GM23338 (cell line): ENCODE data around the gene TIMM8B. TPM values are rescaled to one million over a fixed set of nuclear protein-coding genes. Genes with fewer than 3 reads are reported as not detected.

Source experiments
- ATAC-seq: fragments of 200-7000 bp; cut with Tn5 transposase; 3 replicates; pipeline ENCODE4 v1.9.1; 2020
- DNase-seq: peaks from one replicate; pipeline ENCODE4 v3.0.0-alpha.2; 2015; ENCODE audit warnings: low spot score
- H2AFZ ChIP-seq: fragments of 200-600 bp; sonication (generic); 2 replicates; pipeline ENCODE4 v1.8.0; 2016; ENCODE audit warnings: antibody characterized with exemption, mild to moderate bottlenecking, moderate library complexity
- H3F3A ChIP-seq: fragments of 200-600 bp; sonication (generic); replicated peaks from 2 replicates; pipeline ENCODE4 v1.8.0; 2017; ENCODE audit warnings: antibody characterized with exemption, mixed run types, low read depth
- H3K27ac ChIP-seq: fragments of 200-600 bp; sonication (generic); 2 replicates; pipeline ENCODE4 v1.6.1; 2016; ENCODE audit warnings: low read depth
- H3K27me3 ChIP-seq: fragments of 200-600 bp; sonication (generic); 2 replicates; pipeline ENCODE4 v1.8.0; 2016; ENCODE audit warnings: mild to moderate bottlenecking, mixed run types, moderate library complexity; ENCODE audit not compliant: insufficient read depth
- H3K36me3 ChIP-seq: fragments of 200-600 bp; sonication (generic); 2 replicates; pipeline ENCODE4 v1.8.0; 2016; ENCODE audit warnings: mild to moderate bottlenecking; ENCODE audit not compliant: insufficient read depth
- H3K4me1 ChIP-seq: fragments of 200-600 bp; sonication (generic); 2 replicates; pipeline ENCODE4 v1.8.0; 2016; ENCODE audit warnings: mild to moderate bottlenecking, moderate library complexity; ENCODE audit not compliant: insufficient read depth
- H3K4me2 ChIP-seq: fragments of 200-600 bp; sonication (generic); 2 replicates; pipeline ENCODE4 v1.7.1; 2017; ENCODE audit warnings: mixed run types
- H3K4me3 ChIP-seq: fragments of 200-600 bp; sonication (generic); 2 replicates; pipeline ENCODE4 v1.6.1; 2016; ENCODE audit warnings: mixed run types
- H3K79me2 ChIP-seq: fragments of 200-600 bp; sonication (generic); replicated peaks from 2 replicates; pipeline ENCODE4 v1.8.0; 2017; ENCODE audit warnings: mild to moderate bottlenecking; ENCODE audit not compliant: insufficient read depth
- H3K9me2 ChIP-seq: fragments of 200-600 bp; sonication (generic); 2 replicates; pipeline ENCODE4 v1.8.0; 2017; ENCODE audit not compliant: insufficient read depth
- H4K20me1 ChIP-seq: fragments of 200-600 bp; sonication (generic); replicated peaks from 2 replicates; pipeline ENCODE4 v1.8.0; 2017; ENCODE audit warnings: mild to moderate bottlenecking; ENCODE audit not compliant: insufficient read depth
- H3K27ac Mint-ChIP-seq: 2 replicates; pipeline ENCODE4 v1.8.0; 2020; ENCODE audit warnings: inconsistent platforms, mild to moderate bottlenecking, moderate library complexity, mixed read lengths
- H3K27me3 Mint-ChIP-seq: 3 replicates; pipeline ENCODE4 v1.8.0; 2022; ENCODE audit warnings: low read depth, mild to moderate bottlenecking, moderate library complexity, mixed read lengths, inconsistent platforms; ENCODE audit not compliant: insufficient read depth, poor library complexity
- H3K36me3 Mint-ChIP-seq: 3 replicates; pipeline ENCODE4 v1.8.0; 2021; ENCODE audit warnings: low read depth, mild to moderate bottlenecking, inconsistent platforms, moderate library complexity, mixed read lengths
- H3K4me1 Mint-ChIP-seq: 3 replicates; pipeline ENCODE4 v1.8.0; 2020; ENCODE audit warnings: mild to moderate bottlenecking, inconsistent platforms, mixed read lengths
- H3K4me3 Mint-ChIP-seq: 3 replicates; pipeline ENCODE4 v1.8.0; 2021; ENCODE audit warnings: moderate library complexity, mild to moderate bottlenecking, inconsistent platforms, mixed read lengths
- H3K9me3 Mint-ChIP-seq: 3 replicates; pipeline ENCODE4 v1.8.0; 2020; ENCODE audit warnings: moderate library complexity, mild to moderate bottlenecking, inconsistent platforms, mixed read lengths
- EZH2 ChIP-seq: fragments of 200-600 bp; sonication (generic); IDR thresholded peaks from one replicate; pipeline ENCODE4 v1.8.0; 2017; ENCODE audit warnings: antibody characterized with exemption, mild to moderate bottlenecking, low read depth; ENCODE audit not compliant: unreplicated experiment
- JUNB ChIP-seq: IDR thresholded peaks from one replicate; pipeline ENCODE4 v1.6.1; 2016; ENCODE audit warnings: antibody characterized with exemption; ENCODE audit not compliant: unreplicated experiment
- NANOG ChIP-seq: IDR thresholded peaks from 2 replicates; pipeline ENCODE4 v1.6.1; 2016; ENCODE audit warnings: antibody characterized with exemption, borderline replicate concordance
- POLR2AphosphoS5 ChIP-seq: IDR thresholded peaks from 2 replicates; pipeline ENCODE4 v1.6.1; 2016; ENCODE audit warnings: antibody characterized with exemption, low read depth
- ZNF331 ChIP-seq: fragments of 250-450 bp; sonication (Bioruptor Pico); IDR thresholded peaks from 2 replicates; pipeline ENCODE4 v1.5.0; 2020; ENCODE audit warnings: low read depth, mild to moderate bottlenecking, moderate library complexity
- polyA plus RNA-seq: library from polyadenylated mRNA; unstranded; fragments of >200 nt; fragmentation: Nextera tagmentation; extraction: Ambion mirVana; gene quantifications from 2 replicates; pipeline ENCODE4 v1.2.1, GENCODE V29; 2016
- total RNA-seq: library from RNA; depleted of rRNA; stranded (reverse); fragments of >200 nt; shearing (Covaris generic); gene quantifications from 2 replicates; pipeline ENCODE4 v1.2.3, GENCODE V29; 2014
- TF ChIP-seq, protein P1 (sequence below): fragments of 250-450 bp; sonication (Bioruptor Pico); IDR thresholded peaks from 2 replicates; pipeline ENCODE4 v1.5.0; 2020; ENCODE audit warnings: mild to moderate bottlenecking, moderate library complexity
- TF ChIP-seq, protein P2 (sequence below), 2 experiments: fragments of 200-600 bp in 1 of 2; sonication (generic) in 1 of 2; conservative IDR thresholded peaks; 2 replicates each; pipeline versions ENCODE4 v1.5.1 to v1.6.1; 2016 to 2017; ENCODE audit warnings: antibody characterized with exemption in 2 of 2, low read depth in 2 of 2, mild to moderate bottlenecking in 2 of 2, moderate library complexity in 1 of 2

Gene TIMM8B
- total and polyA plus RNA-seq, 2 experiments from 2014 or later = 52.4 to 251 TPM

DNA sequence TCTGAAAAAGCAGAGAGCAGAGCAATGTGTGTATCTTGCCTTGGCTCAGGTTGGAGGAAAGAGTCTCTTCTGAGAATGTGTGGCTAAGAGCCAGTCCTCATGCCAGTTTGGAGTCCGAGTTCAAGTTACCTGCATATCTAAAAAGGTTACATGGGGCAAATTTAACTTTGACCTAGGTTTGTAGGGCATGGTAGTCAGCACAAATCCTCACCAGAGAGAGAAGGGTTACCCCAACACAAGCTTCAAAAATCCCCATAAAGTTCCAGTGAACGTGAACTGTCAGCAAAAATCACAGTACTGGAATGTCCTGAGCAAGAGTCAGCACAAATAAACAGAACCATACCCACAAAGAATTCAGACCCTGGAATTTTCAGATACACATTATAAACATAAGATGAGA lies 13.9 kb upstream of the TIMM8B start:
- ATAC-seq (no peak), DNase-seq (no peak)
- no peaks in the 10 kb centered on the region for H3K4me1 Mint-ChIP-seq

DNA sequence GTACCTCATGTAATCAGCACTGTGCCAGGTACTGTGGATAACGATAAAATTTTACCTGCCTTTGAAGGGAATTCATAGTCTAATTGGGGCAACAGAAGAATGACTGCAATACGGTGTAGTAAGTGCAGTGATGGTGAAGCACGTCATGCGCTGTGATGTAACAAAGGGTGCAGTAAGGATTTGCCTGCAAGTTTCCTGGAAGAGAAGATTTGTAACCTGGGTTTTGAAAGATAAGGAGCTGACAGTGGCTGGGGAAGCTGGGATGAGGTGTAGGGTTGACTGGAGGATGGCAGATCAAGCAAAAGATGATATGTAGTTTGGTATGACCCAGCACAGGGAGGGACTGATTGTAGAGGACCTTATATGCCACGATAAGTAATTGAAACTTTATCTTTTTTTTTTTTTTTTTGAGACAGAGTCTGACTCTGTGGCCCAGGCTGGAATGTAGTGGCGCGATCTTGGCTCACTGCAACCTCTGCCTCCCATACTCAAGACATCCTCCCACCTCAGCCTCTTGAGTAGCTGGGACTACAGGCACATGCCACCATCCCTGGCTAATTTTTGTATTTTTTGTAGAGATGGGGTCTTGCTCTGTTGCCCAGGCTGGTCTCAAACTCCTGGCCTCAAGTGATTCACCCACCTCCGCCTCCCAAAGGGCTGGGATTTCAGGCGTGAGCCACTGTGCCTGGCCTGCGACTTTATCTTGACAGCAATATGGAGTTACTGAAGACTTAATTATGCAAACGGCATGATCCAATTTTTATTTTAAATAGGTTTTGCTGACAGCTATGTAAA lies 11.4 kb upstream of the TIMM8B start:
- Histone ChIP-seq H3K79me2 (no peaks in the 10 kb centered on the region), H3K4me2 (no peak overlapping the region), H3K27me3 (no peaks in the 10 kb centered on the region), H4K20me1 (no peaks in the 10 kb centered on the region; the same call in 1 of the 2 replicates), H3K36me3 (peaks cover 13% of the 10 kb centered on the region; the same call in 1 of the 2 replicates), H3K4me3 (no peak overlapping the region), H3K27ac (no peak overlapping the region), H3K9me2 (no peaks in the 10 kb centered on the region), H3K4me1 (no peaks in the 10 kb centered on the region), H2AFZ (no peak overlapping the region), H3F3A (no peaks in the 10 kb centered on the region)
- Mint-ChIP-seq H3K9me3 (no peaks in the 10 kb centered on the region; the same call in 2 of the 3 replicates), H3K36me3 (peaks cover 13% of the 10 kb centered on the region), H3K4me3 (no peak overlapping the region), H3K27me3 (peaks cover 2% of the 10 kb centered on the region), H3K4me1 (no peaks in the 10 kb centered on the region), H3K27ac (no peak overlapping the region)
- DNase-seq (no peak), ATAC-seq (no peak)
- TF ChIP-seq, protein P1, sequence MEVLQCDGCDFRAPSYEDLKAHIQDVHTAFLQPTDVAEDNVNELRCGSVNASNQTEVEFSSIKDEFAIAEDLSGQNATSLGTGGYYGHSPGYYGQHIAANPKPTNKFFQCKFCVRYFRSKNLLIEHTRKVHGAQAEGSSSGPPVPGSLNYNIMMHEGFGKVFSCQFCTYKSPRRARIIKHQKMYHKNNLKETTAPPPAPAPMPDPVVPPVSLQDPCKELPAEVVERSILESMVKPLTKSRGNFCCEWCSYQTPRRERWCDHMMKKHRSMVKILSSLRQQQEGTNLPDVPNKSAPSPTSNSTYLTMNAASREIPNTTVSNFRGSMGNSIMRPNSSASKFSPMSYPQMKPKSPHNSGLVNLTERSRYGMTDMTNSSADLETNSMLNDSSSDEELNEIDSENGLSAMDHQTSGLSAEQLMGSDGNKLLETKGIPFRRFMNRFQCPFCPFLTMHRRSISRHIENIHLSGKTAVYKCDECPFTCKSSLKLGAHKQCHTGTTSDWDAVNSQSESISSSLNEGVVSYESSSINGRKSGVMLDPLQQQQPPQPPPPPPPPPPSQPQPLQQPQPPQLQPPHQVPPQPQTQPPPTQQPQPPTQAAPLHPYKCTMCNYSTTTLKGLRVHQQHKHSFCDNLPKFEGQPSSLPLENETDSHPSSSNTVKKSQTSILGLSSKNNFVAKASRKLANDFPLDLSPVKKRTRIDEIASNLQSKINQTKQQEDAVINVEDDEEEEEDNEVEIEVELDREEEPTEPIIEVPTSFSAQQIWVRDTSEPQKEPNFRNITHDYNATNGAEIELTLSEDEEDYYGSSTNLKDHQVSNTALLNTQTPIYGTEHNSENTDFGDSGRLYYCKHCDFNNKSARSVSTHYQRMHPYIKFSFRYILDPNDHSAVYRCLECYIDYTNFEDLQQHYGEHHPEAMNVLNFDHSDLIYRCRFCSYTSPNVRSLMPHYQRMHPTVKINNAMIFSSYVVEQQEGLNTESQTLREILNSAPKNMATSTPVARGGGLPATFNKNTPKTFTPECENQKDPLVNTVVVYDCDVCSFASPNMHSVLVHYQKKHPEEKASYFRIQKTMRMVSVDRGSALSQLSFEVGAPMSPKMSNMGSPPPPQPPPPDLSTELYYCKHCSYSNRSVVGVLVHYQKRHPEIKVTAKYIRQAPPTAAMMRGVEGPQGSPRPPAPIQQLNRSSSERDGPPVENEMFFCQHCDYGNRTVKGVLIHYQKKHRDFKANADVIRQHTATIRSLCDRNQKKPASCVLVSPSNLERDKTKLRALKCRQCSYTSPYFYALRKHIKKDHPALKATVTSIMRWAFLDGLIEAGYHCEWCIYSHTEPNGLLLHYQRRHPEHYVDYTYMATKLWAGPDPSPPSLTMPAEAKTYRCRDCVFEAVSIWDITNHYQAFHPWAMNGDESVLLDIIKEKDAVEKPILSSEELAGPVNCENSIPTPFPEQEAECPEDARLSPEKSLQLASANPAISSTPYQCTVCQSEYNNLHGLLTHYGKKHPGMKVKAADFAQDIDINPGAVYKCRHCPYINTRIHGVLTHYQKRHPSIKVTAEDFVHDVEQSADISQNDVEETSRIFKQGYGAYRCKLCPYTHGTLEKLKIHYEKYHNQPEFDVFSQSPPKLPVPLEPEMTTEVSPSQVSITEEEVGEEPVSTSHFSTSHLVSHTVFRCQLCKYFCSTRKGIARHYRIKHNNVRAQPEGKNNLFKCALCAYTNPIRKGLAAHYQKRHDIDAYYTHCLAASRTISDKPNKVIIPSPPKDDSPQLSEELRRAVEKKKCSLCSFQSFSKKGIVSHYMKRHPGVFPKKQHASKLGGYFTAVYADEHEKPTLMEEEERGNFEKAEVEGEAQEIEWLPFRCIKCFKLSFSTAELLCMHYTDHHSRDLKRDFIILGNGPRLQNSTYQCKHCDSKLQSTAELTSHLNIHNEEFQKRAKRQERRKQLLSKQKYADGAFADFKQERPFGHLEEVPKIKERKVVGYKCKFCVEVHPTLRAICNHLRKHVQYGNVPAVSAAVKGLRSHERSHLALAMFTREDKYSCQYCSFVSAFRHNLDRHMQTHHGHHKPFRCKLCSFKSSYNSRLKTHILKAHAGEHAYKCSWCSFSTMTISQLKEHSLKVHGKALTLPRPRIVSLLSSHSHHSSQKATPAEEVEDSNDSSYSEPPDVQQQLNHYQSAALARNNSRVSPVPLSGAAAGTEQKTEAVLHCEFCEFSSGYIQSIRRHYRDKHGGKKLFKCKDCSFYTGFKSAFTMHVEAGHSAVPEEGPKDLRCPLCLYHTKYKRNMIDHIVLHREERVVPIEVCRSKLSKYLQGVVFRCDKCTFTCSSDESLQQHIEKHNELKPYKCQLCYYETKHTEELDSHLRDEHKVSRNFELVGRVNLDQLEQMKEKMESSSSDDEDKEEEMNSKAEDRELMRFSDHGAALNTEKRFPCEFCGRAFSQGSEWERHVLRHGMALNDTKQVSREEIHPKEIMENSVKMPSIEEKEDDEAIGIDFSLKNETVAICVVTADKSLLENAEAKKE (CRISPR knock-in tag) = no peak
- TF ChIP-seq POLR2AphosphoS5 = no peak
- no peak for TF ChIP-seq ZNF331 (CRISPR knock-in tag)
- no peak for TF ChIP-seq EZH2
- no peak for TF ChIP-seq JUNB
- TF ChIP-seq NANOG = no peak

More for the DNA sequence above, 13.9 kb upstream of the TIMM8B start:
- no peaks in the 10 kb centered on the region; the same call in 1 of the 2 replicates for H4K20me1 ChIP-seq
- no peak overlapping the region for H3K4me2 ChIP-seq
- H3K79me2 ChIP-seq = no peaks in the 10 kb centered on the region
- no peaks in the 10 kb centered on the region for H3K36me3 ChIP-seq
- H2AFZ ChIP-seq = no peak overlapping the region
- H3K4me3 ChIP-seq = no peak overlapping the region
- H3K9me3 Mint-ChIP-seq = no peaks in the 10 kb centered on the region; the same call in 2 of the 3 replicates
- H3K27ac ChIP-seq = no peak overlapping the region
- no peak for TF ChIP-seq ZNF331 (CRISPR knock-in tag)
- TF ChIP-seq, protein P2, sequence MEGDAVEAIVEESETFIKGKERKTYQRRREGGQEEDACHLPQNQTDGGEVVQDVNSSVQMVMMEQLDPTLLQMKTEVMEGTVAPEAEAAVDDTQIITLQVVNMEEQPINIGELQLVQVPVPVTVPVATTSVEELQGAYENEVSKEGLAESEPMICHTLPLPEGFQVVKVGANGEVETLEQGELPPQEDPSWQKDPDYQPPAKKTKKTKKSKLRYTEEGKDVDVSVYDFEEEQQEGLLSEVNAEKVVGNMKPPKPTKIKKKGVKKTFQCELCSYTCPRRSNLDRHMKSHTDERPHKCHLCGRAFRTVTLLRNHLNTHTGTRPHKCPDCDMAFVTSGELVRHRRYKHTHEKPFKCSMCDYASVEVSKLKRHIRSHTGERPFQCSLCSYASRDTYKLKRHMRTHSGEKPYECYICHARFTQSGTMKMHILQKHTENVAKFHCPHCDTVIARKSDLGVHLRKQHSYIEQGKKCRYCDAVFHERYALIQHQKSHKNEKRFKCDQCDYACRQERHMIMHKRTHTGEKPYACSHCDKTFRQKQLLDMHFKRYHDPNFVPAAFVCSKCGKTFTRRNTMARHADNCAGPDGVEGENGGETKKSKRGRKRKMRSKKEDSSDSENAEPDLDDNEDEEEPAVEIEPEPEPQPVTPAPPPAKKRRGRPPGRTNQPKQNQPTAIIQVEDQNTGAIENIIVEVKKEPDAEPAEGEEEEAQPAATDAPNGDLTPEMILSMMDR (conservative IDR thresholded peaks at IDR 0.05; ENCODE audit: low read depth in 2 of 2) = no peak
- H3K4me1 ChIP-seq = no peaks in the 10 kb centered on the region
- H3K9me2 ChIP-seq = no peaks in the 10 kb centered on the region
- H3K27me3 Mint-ChIP-seq = peaks cover 2% of the 10 kb centered on the region
- H3F3A ChIP-seq = no peaks in the 10 kb centered on the region
- H3K4me3 Mint-ChIP-seq = no peak overlapping the region
- H3K27me3 ChIP-seq = no peaks in the 10 kb centered on the region
- H3K36me3 Mint-ChIP-seq = 0 out of 3 replicates have a peak, but pooled peaks cover 6% of the 10 kb centered on the region
- no peak overlapping the region for H3K27ac Mint-ChIP-seq
